Measurements from ENCODE around the gene STAT5B.
"Not testable (repeated sequence)": the region's sequence is repeated elsewhere in the genome, so short reads cannot be mapped to it uniquely, and the experiment has no call there.

DNA sequence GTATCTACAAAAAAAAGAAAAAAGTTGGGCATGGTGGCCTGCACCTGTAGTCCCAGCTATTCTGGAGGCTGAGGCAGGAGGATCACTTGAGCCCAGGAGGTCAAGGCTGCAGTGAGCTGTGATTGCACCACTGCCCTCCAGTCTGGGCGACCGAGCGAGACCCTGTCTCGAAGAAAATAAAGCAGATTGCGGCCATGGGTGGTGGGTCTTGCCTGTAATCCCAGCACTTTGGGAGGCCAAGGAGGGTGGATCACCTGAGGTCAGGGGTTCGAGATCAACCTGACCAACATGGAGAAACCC lies 28.8 kb upstream of the STAT5B start:
- TF ChIP-seq YY1 (IDR thresholded peaks at IDR 0.05; ENCODE audit: low read depth, low read length); EZH2 (IDR thresholded peaks at IDR 0.05; ENCODE audit: low read depth, low read length, severe bottlenecking); KDM1A (IDR thresholded peaks at IDR 0.05; ENCODE audit: borderline replicate concordance, low read length); CHD2 (IDR thresholded peaks at IDR 0.05; ENCODE audit: low read length); EP300 (IDR thresholded peaks at IDR 0.05; ENCODE audit: borderline replicate concordance in 1 of 2, low read depth in 2 of 2, low read length in 2 of 2); SIN3A (conservative IDR thresholded peaks at IDR 0.05 in 1 of 2, IDR thresholded peaks at IDR 0.05 in 1 of 2; ENCODE audit: low read depth in 1 of 2, low read length in 2 of 2); RXRA (IDR thresholded peaks at IDR 0.05; ENCODE audit: insufficient read depth, low read depth, low read length); POLR2A (IDR thresholded peaks at IDR 0.05; ENCODE audit: control extremely low read depth in 1 of 2, low read depth in 2 of 2, low read length in 2 of 2); TAF7 (optimal IDR thresholded peaks at IDR 0.05; ENCODE audit: borderline replicate concordance, low read depth, low read length); POLR2AphosphoS5 (IDR thresholded peaks at IDR 0.05; ENCODE audit: low read depth, low read length); TAF1 (IDR thresholded peaks at IDR 0.05; ENCODE audit: low read depth, low read length); SUZ12 (IDR thresholded peaks at IDR 0.05; ENCODE audit: low read length): not testable (repeated sequence)
- TF ChIP-seq, protein P1, sequence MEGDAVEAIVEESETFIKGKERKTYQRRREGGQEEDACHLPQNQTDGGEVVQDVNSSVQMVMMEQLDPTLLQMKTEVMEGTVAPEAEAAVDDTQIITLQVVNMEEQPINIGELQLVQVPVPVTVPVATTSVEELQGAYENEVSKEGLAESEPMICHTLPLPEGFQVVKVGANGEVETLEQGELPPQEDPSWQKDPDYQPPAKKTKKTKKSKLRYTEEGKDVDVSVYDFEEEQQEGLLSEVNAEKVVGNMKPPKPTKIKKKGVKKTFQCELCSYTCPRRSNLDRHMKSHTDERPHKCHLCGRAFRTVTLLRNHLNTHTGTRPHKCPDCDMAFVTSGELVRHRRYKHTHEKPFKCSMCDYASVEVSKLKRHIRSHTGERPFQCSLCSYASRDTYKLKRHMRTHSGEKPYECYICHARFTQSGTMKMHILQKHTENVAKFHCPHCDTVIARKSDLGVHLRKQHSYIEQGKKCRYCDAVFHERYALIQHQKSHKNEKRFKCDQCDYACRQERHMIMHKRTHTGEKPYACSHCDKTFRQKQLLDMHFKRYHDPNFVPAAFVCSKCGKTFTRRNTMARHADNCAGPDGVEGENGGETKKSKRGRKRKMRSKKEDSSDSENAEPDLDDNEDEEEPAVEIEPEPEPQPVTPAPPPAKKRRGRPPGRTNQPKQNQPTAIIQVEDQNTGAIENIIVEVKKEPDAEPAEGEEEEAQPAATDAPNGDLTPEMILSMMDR (IDR thresholded peaks at IDR 0.05; ENCODE audit: control extremely low read depth in 1 of 3, insufficient read depth in 1 of 3, low read depth in 1 of 3, low read length in 3 of 3) = not testable (repeated sequence)
- TF ChIP-seq, protein P2, sequence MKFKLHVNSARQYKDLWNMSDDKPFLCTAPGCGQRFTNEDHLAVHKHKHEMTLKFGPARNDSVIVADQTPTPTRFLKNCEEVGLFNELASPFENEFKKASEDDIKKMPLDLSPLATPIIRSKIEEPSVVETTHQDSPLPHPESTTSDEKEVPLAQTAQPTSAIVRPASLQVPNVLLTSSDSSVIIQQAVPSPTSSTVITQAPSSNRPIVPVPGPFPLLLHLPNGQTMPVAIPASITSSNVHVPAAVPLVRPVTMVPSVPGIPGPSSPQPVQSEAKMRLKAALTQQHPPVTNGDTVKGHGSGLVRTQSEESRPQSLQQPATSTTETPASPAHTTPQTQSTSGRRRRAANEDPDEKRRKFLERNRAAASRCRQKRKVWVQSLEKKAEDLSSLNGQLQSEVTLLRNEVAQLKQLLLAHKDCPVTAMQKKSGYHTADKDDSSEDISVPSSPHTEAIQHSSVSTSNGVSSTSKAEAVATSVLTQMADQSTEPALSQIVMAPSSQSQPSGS (IDR thresholded peaks at IDR 0.05; ENCODE audit: low read length) = not testable (repeated sequence)

Measured in H1 (cell line).